Esophagus squamous epithelium (tissue), 4 donors: ENCODE measurements around the gene STAT1.

ENCODE experiments used
- CTCF ChIP-seq, 6 experiments: fragments of 450-650 bp in 4 of 6; fragments of 200-600 bp in 2 of 6; sonication (generic) in 2 of 6; IDR thresholded peaks; one replicate each; pipeline ENCODE4 v1.5.1; 2016 to 2019; ENCODE audit warnings: antibody characterized with exemption in 6 of 6, mild to moderate bottlenecking in 4 of 6, moderate library complexity in 4 of 6
- POLR2A ChIP-seq, 4 donors: fragments of 450-650 bp; IDR thresholded peaks; one replicate each; pipeline ENCODE4 v1.6.1; 2017; ENCODE audit warnings: antibody characterized with exemption in 4 of 4, mild to moderate bottlenecking in 4 of 4, moderate library complexity in 3 of 4

- no peak for TF ChIP-seq CTCF (IDR thresholded peaks at IDR 0.05)
- TF ChIP-seq POLR2A (IDR thresholded peaks at IDR 0.05) = no peak
Measured at GRCh38 chr2:190947141-190947540, 66.8 kb downstream of the STAT1 start.
